Uterus (tissue), 2 donors: Measurements from ENCODE around the gene TH.

Experiments
- CTCF ChIP-seq, 4 experiments: fragments of 200-600 bp in 2 of 4; fragments of 450-650 bp in 2 of 4; sonication (generic) in 2 of 4; IDR thresholded peaks; one replicate each; pipeline ENCODE4 v1.5.1; 2016 to 2019; ENCODE audit warnings: antibody characterized with exemption in 4 of 4, mild to moderate bottlenecking in 2 of 4, moderate library complexity in 1 of 4
- POLR2A ChIP-seq, 2 donors: fragments of 450-650 bp; IDR thresholded peaks; one replicate each; pipeline ENCODE4 v1.6.1; 2016; ENCODE audit warnings: antibody characterized with exemption in 2 of 2, mild to moderate bottlenecking in 1 of 2, moderate library complexity in 1 of 2

GRCh38 chr11:2165571-2165970 lies 6.0 kb downstream of the TH start:
- TF ChIP-seq CTCF (IDR thresholded peaks at IDR 0.05), result no peak
- TF ChIP-seq POLR2A (IDR thresholded peaks at IDR 0.05), result no peak
